Measurements from ENCODE around the gene RAB9A. TPM values are rescaled to one million over a fixed set of nuclear protein-coding genes. Genes with fewer than 3 reads are reported as not detected.
A peak's percentile ranks its signal among the peaks of the same experiment; 100 is the strongest.
"Not testable (repeated sequence)": the region's sequence is repeated elsewhere in the genome, so short reads cannot be mapped to it uniquely, and the experiment has no call there.

Gene RAB9A
- total and polyA plus RNA-seq, 11 donors: 6.8 to 34.2 (median 21.7) TPM

DNA sequence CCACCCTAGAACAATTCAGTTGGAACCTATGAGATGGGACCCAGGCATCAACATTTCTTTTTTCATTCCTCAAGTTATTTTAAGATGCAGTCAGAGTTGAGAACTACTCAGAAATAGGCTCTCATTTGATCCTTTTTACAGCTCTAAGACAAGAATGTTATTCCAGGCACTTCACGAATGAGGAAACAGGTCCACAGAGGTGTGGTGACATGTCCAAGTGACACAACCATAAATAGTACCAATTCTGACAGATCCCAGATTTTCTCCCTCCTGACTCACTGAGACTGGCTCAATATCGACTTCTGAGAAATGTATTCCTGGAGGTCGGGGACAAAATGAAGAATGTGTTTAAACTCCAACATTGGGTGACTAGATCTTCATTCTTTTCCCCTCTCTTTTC lies 24.9 kb upstream of the RAB9A start:
- 53 to 68% (median 60%) methylated on average over 3 of the region's 3 CpGs for WGBS, 4 donors
- H3K27ac ChIP-seq: peak overlapping the region in 8 of 12 donors; percentile 4 to 53 (median 40)
- TF ChIP-seq POLR2A (IDR thresholded peaks at IDR 0.05): no peak
- TF ChIP-seq, protein P1, sequence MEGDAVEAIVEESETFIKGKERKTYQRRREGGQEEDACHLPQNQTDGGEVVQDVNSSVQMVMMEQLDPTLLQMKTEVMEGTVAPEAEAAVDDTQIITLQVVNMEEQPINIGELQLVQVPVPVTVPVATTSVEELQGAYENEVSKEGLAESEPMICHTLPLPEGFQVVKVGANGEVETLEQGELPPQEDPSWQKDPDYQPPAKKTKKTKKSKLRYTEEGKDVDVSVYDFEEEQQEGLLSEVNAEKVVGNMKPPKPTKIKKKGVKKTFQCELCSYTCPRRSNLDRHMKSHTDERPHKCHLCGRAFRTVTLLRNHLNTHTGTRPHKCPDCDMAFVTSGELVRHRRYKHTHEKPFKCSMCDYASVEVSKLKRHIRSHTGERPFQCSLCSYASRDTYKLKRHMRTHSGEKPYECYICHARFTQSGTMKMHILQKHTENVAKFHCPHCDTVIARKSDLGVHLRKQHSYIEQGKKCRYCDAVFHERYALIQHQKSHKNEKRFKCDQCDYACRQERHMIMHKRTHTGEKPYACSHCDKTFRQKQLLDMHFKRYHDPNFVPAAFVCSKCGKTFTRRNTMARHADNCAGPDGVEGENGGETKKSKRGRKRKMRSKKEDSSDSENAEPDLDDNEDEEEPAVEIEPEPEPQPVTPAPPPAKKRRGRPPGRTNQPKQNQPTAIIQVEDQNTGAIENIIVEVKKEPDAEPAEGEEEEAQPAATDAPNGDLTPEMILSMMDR (IDR thresholded peaks at IDR 0.05): no peak
- no peaks in the 10 kb centered on the region for H3K9me3 ChIP-seq
- H3K4me1 ChIP-seq: peaks cover 0 to 9% (median 2%) of the 10 kb centered on the region in 12 donors
- peaks cover 0 to 3% (median 0%) of the 10 kb centered on the region in 9 donors for H3K27me3 ChIP-seq
- DNase-seq (no peak), ATAC-seq (peak in 3 of 4 donors; percentile 49 to 62 (median 53))
- intact Hi-C loops (cut with DNase I): loop anchor here in 1 of 10 donors (10.0 kb wide), 1 partner anchor 371 kb away; no protein-coding TSS in a partner anchor
- H3K36me3 ChIP-seq: peaks cover 0 to 45% (median 12%) of the 10 kb centered on the region in 9 donors
- no peak overlapping the region for H3K4me3 ChIP-seq

DNA sequence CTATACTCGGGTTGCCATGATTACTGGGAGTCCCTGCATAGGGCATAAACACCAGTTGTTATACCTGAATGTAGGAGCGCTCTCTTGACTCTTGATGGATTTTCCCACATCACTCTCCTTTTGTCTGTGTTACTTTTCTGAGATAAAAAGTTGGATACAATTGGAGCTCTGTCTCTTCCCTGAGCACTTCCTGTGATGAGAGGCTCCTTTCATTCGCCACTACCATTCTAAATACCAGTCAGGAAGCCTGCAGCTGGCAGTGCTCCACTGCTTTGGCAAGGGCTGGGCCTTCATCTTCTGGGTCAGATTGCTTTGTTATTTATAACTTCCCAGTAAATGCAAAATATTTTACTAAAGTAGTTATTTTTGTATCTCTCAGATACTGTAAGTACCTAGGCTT lies 22.1 kb upstream of the RAB9A start:
- intact Hi-C loops (cut with DNase I): loop anchor here in 1 of 10 donors (10.0 kb wide), 1 partner anchor 368 kb away; no protein-coding TSS in a partner anchor
- WGBS, 4 donors: 66 to 76% (median 71%) methylated on average over 3 of the region's 3 CpGs
- DNase-seq: peak in 1 of 5 donors; percentile 21

DNA sequence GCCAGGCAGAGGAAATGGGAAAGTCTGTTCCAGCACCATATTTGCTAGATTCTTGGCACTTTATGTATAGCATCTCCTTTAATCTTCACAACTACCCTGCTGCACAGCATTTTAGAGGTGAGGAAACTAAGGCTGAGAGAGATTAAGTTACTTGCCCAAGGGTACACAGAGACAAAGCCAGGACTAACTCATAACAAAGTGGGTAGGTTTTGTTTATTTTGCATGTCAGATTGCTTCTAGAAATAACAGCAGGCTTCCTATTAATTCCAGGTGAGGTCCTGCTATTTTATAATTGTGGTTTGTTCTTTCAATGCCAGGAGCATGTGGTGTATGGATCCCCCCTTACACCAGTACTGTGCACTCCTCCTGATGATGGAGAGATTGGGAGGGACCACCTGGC lies 21.0 kb upstream of the RAB9A start:
- Histone ChIP-seq H3K9me3 (no peaks in the 10 kb centered on the region), H3K27me3 (peaks cover 0 to 4% (median 0%) of the 10 kb centered on the region in 9 donors), H3K4me3 (no peak overlapping the region), H3K36me3 (peaks cover 0 to 14% (median 6%) of the 10 kb centered on the region in 9 donors), H3K27ac (no peak overlapping the region), H3K4me1 (peaks cover 0 to 9% (median 0%) of the 10 kb centered on the region in 12 donors)
- ATAC-seq (no peak), DNase-seq (no peak)
- TF ChIP-seq, protein P1 (IDR thresholded peaks at IDR 0.05): no peak
- TF ChIP-seq POLR2A (IDR thresholded peaks at IDR 0.05): no peak
- intact Hi-C loops (cut with DNase I): loop anchor here in 1 of 10 donors (10.0 kb wide), 1 partner anchor 367 kb away; no protein-coding TSS in a partner anchor

More for the DNA sequence above, 22.1 kb upstream of the RAB9A start:
- ATAC-seq: peak in 3 of 4 donors; percentile 41 to 58 (median 52)
- Histone ChIP-seq H3K4me3 (no peak overlapping the region), H3K27ac (peak overlapping the region in 1 of 12 donors; percentile 38), H3K4me1 (peaks cover 0 to 9% (median 0%) of the 10 kb centered on the region in 12 donors), H3K36me3 (peaks cover 0 to 24% (median 11%) of the 10 kb centered on the region in 9 donors), H3K9me3 (no peaks in the 10 kb centered on the region), H3K27me3 (peaks cover 0 to 4% (median 0%) of the 10 kb centered on the region in 9 donors)
- no peak for TF ChIP-seq POLR2A (IDR thresholded peaks at IDR 0.05)
- TF ChIP-seq, protein P1 (IDR thresholded peaks at IDR 0.05): no peak

DNA sequence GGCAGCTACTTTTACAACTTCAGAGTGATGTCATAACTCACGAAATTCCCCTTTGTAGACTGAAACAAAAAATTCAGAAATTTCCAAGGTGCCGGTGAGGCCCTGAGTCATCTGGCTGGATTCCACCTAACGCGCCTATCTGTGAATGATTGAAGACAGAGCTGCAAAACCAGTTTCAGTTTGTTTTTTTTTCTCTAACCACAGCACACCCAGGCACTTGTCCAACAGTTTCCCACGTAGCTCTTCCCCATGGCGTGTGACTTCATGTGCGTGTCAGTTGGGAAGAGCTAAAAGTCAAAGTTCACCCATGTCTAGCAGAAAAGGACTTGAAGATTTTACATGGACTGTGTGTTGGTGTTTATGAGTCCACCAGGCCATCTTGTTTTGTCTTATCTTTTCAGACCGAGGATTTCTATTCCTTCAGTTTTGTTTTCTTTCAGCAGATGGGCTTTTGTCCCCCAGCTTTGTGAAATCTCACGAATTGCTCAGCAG lies 19.6 kb upstream of the RAB9A start:
- H3K4me1 ChIP-seq: peaks cover 0 to 9% (median 0%) of the 10 kb centered on the region in 12 donors
- H3K36me3 ChIP-seq: peaks cover 0 to under 1% (median 0%) of the 10 kb centered on the region in 9 donors
- intact Hi-C loops (cut with DNase I): loop anchor here in 1 of 10 donors (10.0 kb wide), 1 partner anchor 366 kb away; no protein-coding TSS in a partner anchor
- peak; percentile 20 to 87 (median 84) for ATAC-seq
- peak overlapping the region in 9 of 12 donors; percentile 22 to 61 (median 49) for H3K27ac ChIP-seq
- 30 to 43% (median 38%) methylated on average over 9 of the region's 9 CpGs for WGBS, 4 donors
- peak; percentile 46 to 56 (median 54) for DNase-seq
- peak overlapping the region in 1 of 12 donors; percentile 9 for H3K4me3 ChIP-seq
- TF ChIP-seq, protein P1 (IDR thresholded peaks at IDR 0.05): no peak
- no peak for TF ChIP-seq POLR2A (IDR thresholded peaks at IDR 0.05)
- peaks cover 0 to 4% (median 0%) of the 10 kb centered on the region in 9 donors for H3K27me3 ChIP-seq
- H3K9me3 ChIP-seq: no peaks in the 10 kb centered on the region

DNA sequence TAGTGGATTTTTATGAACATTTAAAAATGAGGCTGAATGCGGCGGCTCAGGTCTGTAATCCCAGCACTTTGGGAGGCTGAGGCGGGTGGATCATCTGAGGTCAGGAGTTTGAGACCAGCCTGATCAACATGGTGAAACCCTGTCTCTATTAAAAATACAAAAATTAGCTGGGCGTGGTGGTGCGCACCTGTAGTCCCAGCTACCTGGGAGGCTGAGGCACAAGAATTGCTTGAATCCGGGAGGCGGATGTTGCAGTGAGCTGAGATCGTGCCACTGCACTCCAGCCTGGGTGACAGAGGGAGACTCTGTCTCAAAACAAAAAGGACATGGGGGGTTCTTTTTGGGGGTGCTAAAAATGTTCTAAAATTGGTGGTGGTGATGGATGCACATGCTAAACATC lies 19.2 kb upstream of the RAB9A start:
- not testable (repeated sequence) for H3K4me1 ChIP-seq, H3K9me3 ChIP-seq, H3K4me3 ChIP-seq, H3K27me3 ChIP-seq, H3K36me3 ChIP-seq, DNase-seq, ATAC-seq
- intact Hi-C loops (cut with DNase I): loop anchor here in 1 of 10 donors (10.0 kb wide), 1 partner anchor 365 kb away; no protein-coding TSS in a partner anchor
- WGBS, 4 donors: 93 to 98% (median 96%) methylated on average over 8 of the region's 8 CpGs
- peak overlapping the region in 9 of 12 donors; percentile 22 to 61 (median 49) for H3K27ac ChIP-seq
